Activated CD8-positive, alpha-beta memory T cell treated with anti-CD3 and anti-CD28 coated beads for 36 hours (primary cell): ENCODE measurements around the gene GLYAT. TPM values are rescaled to one million over a fixed set of nuclear protein-coding genes. Genes with fewer than 3 reads are reported as not detected.
"Not testable (repeated sequence)": the region's sequence is repeated elsewhere in the genome, so short reads cannot be mapped to it uniquely, and the experiment has no call there.

ENCODE experiments used
- CTCF ChIA-PET: fragments of 350-600 bp; sonication (Branson Sonifier 250); formaldehyde crosslinking; loops from one replicate; lab custom pipeline; 2021; ENCODE audit warnings: antibody characterized with exemption; lab: Charles Lee
- POLR2A ChIA-PET: fragments of 350-600 bp; sonication (Branson Sonifier 250); formaldehyde crosslinking; loops from one replicate; lab custom pipeline; 2021; ENCODE audit warnings: antibody characterized with exemption; lab: Charles Lee
- total RNA-seq, 2 experiments: library from RNA; stranded (reverse); gene quantifications; one replicate each; pipeline ENCODE4 v1.2.3, GENCODE V29; 2021

The GLYAT gene
- total RNA-seq, 2 experiments from 2014 or later: not detected

DNA sequence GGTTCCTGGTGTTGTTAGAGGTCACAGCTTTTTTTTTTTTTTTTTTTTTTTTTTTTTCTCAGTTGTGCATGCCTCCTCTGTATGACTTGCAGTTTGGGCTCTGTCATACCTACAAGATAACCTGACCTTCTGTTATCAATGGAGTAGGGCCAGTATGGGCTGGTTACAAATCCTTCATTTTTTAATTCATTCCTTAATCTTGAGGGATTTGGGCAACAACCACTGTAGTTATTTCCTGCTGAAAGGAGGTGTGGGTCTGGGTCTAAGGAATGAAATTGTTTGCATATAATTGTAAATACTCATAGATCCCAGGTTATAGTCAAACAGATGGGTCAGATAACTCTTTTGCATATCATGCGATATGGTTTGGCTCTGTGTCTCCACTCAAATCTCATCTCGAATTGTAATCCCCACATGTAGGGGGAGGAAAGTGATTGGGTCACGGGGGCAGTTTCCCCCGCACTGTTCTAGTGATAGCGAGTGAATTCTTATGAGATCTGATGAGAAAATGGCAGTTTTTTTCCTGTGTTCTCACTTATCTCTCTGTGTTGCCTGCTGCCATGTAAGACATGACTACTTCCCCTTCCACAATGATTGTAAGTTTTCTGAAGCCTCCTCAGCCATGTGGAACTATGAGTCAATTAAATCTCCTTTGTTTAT lies 14.1 kb upstream of the GLYAT start:
- ChIA-PET CTCF (no interaction called here), POLR2A (interaction anchor here (0.7 kb wide), 1 partner anchor 24 kb away, joined by 6 read pairs; no protein-coding TSS in a partner anchor)

DNA sequence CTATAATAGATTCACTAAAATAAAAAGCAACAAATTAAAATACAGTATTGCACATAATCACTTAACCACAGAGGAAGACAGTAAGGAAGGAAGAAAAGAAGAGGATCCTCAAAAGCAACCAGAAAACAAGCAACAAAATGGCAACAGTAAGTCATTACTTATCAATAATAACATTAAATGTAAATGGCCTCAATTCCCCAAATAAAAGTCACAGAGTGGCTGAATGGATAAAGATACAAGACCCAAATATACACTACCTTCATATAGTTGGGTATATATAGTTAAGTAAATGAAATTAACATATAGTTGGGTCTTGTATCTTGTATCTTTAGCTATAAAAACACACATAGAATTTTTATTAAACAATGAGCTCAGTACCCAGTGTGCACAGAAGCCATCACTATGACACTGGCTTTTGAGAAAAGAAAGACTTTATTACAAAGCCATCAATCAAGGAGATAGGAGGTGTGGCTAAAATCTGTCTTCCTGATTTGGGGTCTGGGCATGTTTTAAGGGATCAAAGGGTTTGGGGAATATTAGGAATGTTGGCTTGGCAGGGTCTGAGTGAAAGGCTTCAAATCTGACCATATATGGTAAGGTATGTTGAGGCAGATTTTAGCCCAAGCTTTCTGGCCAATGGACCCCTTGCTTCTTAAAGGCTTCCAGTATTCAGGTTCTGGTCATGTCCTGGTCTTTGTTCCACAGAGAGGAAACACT lies 13.4 kb upstream of the GLYAT start:
- CTCF ChIA-PET: no interaction called here
- POLR2A ChIA-PET: interaction anchor here (0.7 kb wide), 1 partner anchor 24 kb away, joined by 6 read pairs; no protein-coding TSS in a partner anchor

DNA sequence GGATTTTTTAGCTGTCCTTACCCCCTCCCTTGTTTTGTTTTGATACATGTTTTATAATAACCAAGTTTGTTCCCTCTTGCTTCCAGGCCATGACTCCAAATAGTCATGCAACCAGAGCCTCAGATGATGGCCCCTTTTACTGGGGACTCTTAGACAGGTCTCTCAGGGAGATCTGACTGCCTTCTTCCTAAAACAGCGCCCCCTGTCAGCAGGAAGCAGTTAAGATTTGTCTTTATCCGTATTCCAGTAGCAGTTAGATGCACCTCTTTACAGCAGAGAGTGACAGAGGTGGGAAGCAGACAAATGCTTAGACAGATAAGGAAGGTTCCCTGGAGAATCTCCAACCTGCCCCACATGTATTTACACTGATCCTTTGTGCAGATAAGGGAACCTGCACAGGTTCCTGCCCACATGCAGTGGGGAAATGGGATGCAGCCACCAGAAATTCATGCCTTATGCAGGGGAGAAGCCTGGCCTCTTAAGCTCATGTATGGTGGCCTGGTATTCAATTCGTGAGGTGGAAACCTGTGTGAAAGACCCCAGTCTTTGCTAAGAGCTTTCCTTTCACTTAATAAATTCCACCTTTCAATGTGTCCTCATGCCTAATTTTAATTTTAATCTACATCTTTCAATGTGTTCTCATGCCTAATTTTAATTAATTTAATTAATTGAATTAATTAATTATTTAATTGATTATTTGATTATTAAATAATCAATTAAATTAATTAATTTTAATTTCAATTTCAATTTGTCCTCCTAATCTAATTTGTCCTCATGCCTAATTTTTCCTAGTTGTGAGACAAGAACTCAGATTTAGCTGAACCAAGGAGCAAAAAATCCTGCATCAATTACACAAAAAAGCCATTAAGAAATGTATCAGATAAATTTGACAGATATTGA lies 11.5 kb upstream of the GLYAT start:
- ChIA-PET POLR2A (no interaction called here), CTCF (no interaction called here)

DNA sequence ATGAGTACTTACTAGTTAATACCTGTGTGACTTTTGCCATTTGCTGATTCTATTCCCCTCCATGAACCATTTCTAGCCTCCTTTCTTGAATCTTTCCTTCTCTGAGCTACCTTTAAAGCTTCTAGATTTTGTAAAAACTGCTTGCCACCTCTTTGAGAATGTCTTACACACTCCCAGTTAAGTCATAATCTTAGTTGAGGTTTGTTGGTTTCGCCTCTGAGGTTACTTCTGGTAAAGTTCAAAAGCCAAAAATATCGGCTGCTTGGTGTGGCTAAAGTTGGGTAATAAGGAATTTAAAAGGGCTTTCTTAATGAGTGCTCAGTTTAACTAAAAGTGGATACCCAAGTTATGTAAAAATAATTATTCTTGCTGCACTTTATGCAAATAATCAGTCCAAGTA lies 10.4 kb upstream of the GLYAT start:
- ChIA-PET CTCF (no interaction called here), POLR2A (no interaction called here)

DNA sequence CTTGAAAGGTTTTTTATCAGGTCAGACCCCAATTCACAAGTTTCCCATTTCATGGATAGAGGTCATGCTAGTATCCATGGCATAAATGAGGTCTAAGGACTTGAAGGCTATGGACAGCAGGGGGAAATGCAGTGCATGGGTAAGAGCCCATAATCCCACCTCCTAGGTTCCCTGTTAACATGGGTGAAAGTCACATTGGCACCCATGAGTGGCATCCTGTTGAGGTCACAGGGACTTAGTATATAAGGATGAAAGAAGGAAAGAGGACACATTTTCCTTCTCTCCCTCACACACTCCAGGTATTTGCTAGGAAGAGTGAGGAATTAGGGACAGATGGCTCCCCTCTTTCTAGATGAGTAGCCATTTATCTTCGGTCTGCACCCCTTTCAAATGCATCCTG lies 9.4 kb upstream of the GLYAT start:
- ChIA-PET CTCF (no interaction called here), POLR2A (no interaction called here)

DNA sequence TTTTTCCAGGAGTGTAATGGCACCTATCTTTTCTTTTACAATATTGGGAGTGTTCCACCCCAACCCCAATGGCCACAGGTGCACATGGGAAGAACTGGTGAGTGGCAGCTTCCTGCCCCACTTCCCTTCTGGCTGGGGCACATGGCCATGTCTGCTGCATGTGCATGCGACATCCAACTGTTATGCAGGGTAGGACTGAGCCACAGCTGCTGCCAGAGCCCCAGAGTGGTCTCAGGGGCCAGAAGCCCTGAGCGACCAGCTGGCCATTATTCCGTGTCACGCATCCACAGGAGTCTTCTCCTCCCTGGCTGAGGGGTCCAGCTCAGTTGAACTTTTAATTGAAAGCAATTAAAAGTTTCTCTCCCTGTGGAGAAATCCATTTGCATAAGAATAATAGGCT lies 8.7 kb upstream of the GLYAT start:
- CTCF ChIA-PET: no interaction called here
- POLR2A ChIA-PET: no interaction called here

DNA sequence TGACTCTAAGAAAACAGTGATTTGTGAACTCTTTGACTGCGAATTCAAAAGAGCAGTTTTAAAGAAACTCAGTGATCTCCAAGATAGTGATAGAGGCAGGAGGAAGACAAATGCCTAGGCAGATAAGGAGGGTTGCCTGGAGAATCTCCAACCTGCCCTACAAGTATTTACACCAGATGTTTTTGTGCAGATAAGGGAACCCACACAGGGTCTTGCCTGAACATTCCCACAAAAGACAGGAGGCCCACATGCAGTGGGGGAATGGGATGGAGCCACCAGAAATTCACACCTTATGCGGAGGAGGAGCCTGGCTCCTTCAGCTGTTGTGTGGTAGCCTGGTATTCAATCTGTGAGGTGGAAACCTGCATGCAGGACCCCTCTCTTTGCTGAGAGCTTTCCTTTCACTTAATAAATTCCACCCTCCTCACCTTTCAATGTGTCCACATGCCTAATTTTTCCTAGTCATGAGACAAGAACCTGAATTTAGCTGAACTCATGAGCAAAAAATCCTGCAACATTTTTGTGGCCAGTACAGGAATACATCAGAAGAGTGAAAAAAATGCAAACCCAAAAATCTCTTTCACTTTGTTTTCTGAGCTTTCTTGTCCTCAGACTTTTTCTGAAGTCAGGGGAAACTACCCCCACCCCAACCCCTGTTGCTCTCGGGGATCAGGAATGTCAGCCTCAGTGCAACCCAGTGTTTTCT lies 8.1 kb upstream of the GLYAT start:
- CTCF ChIA-PET: no interaction called here
- POLR2A ChIA-PET: no interaction called here

DNA sequence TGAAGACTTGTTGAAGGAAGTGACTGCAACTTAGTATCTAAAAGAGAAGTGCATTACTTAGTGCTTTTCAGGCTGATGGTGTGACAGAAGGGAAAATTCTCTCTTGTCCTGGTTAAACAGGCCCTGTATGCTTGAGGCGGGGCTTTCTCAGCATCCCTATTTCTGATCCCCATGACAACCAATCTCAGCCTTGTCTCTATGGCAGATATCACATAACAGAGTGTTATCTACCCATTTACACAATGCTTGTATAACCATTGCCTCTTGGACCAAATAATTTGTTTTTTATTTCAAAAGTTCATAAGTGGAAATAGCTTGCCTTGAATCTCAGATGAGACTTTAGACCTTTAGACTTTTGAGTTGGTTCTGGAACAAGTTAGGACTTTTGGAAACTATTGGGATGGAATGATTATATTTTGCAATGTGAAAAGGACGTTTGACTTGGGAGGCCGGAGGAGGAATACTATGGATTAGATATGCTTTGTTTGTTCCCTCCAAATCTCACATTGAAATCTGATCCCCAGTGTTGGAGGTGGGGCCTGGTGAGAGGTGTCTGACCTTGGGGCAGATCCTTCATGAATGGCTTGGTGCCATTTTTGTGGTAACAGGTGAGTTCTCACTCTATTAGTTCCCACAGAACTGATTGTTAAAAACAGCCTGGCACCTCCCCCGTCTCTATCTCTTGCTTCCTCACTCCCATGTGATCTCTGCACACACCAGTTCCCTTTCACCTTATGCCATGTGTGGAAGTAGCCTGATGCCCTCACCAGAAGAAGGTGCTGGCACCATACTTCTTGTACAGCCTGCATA lies 3.1 kb upstream of the GLYAT start:
- POLR2A ChIA-PET: no interaction called here
- CTCF ChIA-PET: no interaction called here

DNA sequence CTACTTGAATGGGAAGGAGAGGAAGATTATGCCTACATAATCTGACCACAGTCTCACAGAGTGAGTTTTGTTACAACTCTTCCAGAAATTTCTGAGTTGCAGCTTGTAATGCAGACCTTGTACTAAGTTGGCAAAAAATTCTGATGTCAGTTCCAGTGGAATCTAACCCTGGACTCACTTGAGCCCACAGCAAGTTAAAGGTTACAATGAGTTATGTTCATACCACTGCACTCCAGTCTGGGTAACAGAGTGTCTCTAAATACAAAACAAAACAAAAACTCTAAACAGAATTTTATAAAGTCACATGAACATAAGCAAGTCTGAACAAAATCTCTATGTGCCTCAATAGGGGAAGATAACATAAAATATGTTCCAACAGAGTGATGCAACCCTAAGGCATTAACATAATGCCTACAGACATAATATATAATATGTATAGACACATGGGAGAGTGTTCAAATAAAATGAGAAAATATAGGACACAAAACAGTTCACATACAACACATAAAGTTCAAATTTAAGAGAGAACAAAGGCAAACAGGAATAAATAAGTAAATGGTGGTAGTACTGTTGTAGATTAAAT lies 1.1 kb downstream of the GLYAT start:
- ChIA-PET CTCF (no interaction called here), POLR2A (no interaction called here)

DNA sequence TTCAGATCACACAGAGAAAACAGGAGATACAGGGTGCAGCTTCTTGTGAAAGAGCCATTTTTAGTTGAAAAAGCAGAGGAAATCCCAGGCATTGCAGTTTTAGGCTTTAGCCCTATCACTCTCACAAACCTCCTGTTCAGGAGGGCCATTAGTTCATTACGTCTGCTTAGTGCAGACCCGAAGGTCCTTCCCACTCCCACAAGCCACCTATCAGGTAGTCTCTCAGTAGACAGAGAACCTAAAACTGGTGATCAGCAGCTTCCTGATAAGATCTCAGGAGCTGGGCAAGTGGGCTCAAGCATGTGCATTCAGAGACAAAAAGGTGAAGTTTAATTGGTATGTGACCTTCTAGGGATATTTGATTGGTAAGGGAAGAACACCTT lies 4.3 kb downstream of the GLYAT start:
- POLR2A ChIA-PET: no interaction called here

DNA sequence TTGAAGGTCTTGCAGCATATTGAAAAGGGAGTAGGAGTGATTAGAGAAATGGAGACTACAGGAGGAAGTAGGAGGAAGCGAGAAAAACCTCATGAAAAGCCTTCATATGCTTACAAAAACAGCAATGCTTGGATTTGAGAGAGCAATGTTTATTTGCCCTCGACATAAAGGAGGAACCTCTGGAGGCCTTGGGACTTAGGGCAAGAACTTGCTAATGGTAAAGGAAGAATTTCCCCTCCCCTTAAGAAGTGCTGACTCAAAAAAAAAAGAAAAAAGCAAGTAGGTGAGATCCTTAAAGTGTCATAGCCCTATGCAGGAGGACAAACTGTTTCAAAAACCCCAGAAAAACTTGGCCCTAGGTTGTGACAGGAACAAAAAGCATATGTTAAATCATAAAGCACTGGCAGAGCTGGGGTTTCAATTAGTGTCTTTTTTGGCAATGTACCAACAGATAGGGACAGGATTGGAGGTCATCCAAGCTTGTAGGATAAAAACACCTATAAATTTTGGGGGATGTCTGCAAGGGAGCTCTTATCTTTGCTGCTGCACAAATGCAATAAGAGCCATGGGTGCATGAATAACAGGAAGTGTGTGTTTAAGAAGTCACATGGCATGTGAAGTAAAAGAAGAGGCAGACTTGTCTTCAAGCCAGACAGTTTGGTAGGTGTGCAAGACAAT lies 4.9 kb downstream of the GLYAT start:
- ChIA-PET POLR2A (no interaction called here), CTCF (no interaction called here)

More for the DNA sequence above, 4.3 kb downstream of the GLYAT start:
- CTCF ChIA-PET: interaction anchor here (0.6 kb wide), 1 partner anchor 42 kb away, joined by 3 read pairs; no protein-coding TSS in a partner anchor

DNA sequence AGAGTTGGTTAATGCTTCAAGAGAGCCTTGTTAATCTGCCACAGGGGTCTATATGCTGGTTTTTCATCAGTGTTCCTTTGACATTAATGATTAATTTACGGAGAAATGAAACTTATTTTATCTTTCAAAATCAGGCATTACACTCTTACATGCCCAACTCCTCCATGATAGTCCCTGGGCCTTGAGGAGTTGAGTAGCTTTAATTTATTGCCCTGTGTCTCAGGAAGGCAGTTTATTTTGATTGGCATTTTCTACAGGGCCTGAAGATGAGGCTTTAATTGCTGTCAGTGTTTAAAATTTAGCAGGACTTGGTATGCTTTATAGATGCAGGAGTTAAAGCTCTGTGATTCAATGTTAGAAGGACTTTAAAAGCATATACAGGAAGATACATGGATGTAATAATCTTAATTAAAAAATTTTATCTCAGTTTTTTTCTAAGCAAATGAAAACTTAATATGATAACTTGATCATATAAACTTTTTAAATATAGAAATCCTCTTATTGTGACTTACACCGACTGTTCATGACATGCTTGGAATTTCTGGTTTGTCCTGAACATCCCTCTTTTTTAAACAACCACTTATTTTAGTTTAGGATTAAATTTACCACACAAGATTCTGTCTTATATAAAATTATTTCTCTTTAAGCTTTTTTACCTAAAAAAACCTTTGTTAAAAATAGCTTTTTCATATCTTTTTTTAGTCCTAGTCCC lies 12.2 kb downstream of the GLYAT start:
- POLR2A ChIA-PET: no interaction called here
- CTCF ChIA-PET: no interaction called here

DNA sequence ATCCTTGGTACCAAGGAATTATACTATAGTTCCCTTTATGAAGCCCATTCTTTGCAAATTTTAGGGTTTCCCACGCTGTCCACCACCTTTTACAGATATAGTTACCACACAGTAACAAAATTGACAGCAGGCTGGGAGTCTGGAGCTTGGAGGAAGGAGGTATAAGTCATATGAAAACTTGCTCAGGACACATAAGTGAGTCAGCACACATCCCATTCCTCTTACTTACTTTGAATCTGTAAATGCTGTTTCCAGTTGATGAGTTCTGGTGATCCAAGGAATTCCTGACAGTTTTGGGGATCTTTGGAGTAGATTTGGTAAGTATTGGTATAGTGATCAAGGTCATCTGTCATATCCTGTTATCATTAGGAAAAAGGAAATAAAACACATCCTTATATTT lies 19.2 kb downstream of the GLYAT start:
- CTCF ChIA-PET: no interaction called here
- POLR2A ChIA-PET: no interaction called here

DNA sequence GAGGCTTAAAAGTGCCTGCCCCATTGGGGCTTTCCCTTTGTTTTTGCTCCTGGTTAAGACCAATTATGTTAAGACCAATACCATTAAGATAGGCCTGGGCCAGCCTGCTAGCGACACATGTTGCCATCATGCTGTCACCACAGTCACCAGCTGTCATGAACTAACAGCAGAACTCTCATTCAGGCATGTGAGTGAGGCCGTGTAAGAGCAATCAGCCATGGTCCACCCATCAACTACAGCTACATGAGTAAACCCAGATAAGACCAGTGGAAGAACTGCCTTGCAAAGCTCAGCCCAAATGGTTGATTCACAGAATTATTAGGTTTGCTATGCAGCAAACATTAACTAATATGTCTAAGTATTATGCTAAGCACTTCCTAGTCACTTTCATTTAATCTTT lies 19.9 kb downstream of the GLYAT start:
- ChIA-PET CTCF (no interaction called here), POLR2A (no interaction called here)

DNA sequence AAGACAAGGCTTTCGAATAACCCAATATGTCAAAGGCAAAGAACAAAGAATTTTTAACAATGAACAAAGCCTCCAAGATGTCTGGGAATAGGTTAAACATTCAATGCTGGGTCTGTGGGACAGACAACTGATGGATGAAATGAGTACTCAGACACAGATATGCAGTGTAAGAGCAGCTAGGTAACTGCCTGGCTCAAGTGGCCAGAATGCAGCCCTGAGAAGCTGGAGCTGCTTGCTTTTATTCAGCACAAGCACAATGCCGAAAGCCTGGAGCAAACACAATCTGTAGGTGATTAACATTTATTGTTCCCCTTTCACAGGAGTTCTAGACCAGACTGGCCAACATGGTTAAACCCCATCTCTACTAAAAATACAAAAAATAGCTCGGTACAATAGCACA lies 24.0 kb downstream of the GLYAT start:
- ChIA-PET POLR2A (no interaction called here), CTCF (no interaction called here)

DNA sequence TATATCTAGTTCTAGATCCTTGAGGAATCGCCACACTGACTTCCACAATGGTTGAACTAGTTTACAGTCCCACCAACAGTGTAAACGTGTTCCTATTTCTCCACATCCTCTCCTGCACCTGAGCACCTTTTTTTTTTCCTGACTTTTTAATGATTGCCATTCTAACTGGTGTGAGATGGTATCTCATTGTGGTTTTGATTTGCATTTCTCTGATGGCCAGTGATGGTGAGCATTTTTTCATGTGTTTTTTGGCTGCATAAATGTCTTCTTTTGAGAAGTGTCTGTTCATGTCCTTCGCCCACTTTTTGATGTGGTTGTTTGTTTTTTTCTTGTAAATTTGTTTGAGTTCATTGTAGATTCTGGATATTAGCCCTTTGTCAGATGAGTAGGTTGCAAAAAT lies 34.9 kb downstream of the GLYAT start:
- POLR2A ChIA-PET: not testable (repeated sequence)

DNA sequence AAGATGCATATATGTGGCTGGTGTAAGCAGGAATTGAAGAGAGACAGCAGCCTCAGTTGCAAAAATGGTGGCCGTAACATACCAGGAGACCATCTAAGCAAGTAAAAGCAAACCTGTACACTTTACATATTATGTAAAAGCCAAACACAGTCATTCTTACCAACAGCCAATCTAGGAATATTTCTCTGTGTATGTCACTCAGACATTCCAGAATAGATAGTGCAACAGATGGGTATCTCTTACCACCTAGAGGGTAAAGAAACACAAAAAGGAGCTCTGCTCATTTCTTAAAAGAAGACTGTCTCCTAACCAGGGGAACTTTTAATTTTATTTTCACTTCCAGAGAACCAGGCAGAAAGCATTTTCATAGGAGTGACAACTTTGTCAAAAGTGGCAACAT lies 38.7 kb downstream of the GLYAT start:
- CTCF ChIA-PET: no interaction called here

More for the DNA sequence above, 34.9 kb downstream of the GLYAT start:
- CTCF ChIA-PET: not testable (repeated sequence)

More for the DNA sequence above, 38.7 kb downstream of the GLYAT start:
- POLR2A ChIA-PET: no interaction called here
